Measurements from ENCODE around the gene AMFR.

AMFR gene

DNA sequence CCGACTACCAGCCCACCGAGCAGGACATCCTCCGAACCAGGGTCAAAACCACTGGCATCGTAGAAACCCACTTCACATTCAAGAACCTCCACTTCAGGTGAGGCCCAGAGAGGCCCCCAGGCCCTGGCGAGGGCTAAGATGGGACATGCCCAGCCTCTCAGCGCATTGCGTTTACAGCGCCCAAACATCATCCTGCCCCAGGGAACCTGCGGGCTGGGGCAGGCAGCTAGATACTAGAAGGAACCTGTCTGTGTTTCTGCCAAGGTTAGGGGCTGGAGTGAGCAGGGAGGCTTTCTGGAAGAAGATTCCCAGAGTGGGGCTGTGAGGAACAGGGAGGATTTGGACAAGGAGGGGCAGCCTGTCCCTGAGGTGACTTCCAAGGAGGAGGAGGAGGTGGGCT lies 90.6 kb downstream of the AMFR start:
- TF ChIP-seq GATA2 (IDR thresholded peaks at IDR 0.05; ENCODE audit: low read depth, low read length), result no peak
- no peak for TF ChIP-seq GATA3 (IDR thresholded peaks at IDR 0.05; ENCODE audit: low read depth, low read length)

DNA sequence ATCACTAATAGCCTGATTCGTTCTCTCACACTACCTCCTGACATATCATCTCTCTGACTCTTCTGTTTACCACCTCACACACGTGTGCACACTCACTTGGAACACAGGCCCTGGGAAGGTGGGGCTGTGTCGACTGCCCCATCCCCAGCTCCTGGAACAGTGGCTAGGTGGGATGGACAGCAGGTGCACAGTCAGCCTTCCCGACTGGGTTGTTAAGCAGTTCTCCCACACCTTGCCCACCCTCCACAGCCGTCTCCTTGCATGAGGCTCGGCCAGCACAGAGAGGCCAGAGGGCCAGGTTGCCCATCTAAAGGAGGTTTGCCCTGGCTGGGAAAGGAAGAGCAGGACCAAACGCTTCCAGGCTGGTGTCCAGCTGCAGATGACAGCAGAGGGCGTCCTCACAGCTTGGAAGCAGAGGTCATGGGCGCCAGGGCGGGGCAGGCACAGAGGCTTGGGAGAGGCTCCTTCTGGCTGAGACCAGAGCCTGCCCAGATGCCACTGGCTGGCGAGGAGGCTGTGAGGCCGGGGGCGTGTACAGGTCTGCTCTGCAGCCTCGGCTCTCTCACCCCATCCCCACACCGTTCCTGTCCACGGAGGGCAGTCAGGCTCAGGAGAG lies 92.8 kb downstream of the AMFR start:
- no peak for TF ChIP-seq GATA2 (IDR thresholded peaks at IDR 0.05; ENCODE audit: low read depth, low read length)

DNA sequence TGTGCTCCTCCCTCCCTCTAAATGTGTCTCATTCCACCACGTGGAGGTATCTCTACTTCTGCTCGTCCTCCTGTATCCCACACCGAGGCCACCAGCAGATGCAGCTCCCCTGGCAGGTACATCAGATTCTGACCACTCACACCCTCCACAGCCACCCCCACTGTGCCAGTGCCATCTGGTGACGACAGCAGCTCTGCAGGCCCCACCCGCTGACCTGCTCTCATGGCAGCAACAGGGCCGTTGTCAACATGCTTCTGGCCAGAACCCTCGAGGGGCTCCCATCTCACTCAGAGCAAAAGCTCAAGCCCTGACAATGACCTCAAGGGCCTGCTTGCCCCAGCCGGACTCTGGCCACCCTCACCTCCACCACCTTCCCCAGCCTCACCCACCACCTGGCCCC lies 93.4 kb downstream of the AMFR start:
- no peak for TF ChIP-seq GATA2 (IDR thresholded peaks at IDR 0.05; ENCODE audit: low read depth, low read length)

DNA sequence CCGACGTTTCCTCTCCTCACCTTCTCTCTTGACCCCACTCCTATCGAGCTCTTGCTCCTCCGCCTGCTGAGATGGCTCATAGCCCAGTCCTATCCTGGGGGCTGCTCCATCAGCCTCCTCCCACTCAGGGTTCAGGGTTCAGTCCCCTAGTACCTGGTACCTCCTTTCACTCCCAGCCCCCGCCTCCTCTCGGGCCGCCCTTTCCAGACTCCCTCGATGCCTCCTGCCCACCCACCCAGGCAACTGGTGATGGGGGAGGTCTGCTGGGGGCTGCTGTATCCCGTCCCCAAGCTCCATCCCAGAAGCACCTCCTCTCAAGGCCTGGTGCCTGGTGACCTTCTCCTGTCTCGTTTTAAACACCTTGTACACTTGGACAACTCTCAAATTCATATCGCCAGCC lies 93.9 kb downstream of the AMFR start:
- TF ChIP-seq GATA2 (IDR thresholded peaks at IDR 0.05; ENCODE audit: low read depth, low read length) (no peak), GATA3 (IDR thresholded peaks at IDR 0.05; ENCODE audit: low read depth, low read length) (no peak)

DNA sequence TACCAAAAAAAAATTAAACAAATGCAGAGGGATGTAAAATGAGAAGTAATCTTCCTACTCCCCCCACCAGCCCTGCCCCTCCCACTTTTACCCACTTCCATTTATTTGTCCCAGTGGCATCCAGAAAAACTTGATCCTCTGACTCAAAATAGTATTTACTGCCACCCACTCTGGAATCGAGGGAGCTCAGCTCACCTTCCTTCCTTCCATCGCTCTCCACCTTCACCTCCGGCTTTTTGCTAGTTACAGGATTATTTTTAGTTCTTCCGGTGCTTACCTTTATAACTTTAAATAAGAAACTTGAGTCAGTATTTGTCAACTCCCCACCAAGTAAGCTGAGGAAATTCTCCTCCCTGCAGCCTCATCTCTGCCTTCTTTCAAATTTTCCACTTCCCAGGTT lies 94.9 kb downstream of the AMFR start:
- no peak for TF ChIP-seq GATA3 (IDR thresholded peaks at IDR 0.05; ENCODE audit: low read depth, low read length)
- TF ChIP-seq GATA2 (IDR thresholded peaks at IDR 0.05; ENCODE audit: low read depth, low read length), result no peak

DNA sequence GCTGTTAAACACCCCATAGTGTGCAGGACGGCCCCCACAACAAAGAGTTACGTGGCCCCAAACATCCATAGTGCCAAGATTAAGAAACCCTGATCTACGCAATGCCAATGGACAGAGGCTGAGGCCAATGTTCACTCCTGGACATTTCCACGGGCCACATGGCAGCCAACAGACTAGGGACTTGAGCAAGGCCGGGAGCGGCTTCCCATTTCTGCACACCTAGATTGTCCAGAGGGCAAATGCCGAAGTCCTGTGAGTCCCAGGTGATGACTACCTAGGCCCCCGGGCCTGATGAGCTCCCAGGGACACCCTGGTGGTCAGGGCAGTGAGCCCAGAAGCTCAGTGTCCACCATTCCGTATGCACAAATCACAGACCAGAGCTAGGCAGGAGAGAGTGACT lies 95.5 kb downstream of the AMFR start:
- TF ChIP-seq GATA3 (IDR thresholded peaks at IDR 0.05; ENCODE audit: low read depth, low read length), result no peak
- no peak for TF ChIP-seq GATA2 (IDR thresholded peaks at IDR 0.05; ENCODE audit: low read depth, low read length)

DNA sequence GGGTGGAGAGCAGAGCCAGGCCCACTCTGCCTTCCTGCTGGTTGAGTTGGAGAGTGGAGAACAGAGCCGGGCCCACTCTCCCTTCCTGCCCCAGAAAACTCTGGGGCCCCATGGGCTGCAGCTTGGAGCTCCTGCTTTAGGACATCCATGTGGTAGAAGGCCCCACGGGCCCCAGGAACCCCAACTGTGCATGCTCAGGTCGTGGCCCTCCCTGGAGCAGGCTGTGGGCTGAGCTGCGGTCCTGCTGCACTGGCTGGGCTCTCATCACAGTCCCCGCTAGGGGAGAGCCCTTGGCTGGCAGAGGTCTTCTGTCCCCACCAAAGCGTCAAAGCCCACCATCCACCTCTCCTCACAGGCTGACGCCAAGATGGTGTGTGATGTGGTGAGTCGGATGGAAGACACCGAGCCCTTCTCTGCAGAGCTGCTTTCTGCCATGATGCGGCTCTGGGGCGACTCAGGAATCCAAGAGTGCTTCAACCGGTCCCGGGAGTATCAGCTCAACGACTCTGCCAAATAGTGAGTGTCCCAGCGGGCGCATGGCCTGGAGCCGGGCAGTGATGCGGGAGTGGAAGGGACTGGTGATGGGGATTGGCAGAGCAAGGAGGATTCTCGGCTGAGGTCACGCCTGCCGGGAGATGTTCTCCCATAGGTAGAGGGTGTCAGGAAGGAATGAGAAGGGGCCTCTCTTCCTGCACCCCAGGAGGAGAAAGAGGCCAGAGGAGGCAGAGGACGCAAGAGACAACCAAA lies 96.9 kb downstream of the AMFR start:
- no peak for TF ChIP-seq GATA3 (IDR thresholded peaks at IDR 0.05; ENCODE audit: low read depth, low read length)
- TF ChIP-seq GATA2 (IDR thresholded peaks at IDR 0.05; ENCODE audit: low read depth, low read length), result no peak

DNA sequence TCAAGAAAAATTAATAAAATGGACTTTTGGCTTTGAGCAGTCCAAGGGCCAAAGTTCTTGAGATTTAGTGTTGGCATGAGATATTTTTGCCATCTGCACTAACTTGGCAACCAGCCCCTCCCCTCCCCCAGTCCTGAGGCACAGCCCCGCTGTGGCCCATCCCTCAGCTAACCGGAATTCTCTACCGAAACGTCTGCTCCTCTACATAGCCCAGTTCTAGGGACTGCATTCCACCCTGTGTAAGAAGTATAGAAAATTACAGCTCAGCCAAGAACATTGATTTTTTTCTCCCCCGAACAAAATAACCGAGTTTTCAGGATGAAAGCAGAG lies 97.5 kb downstream of the AMFR start:
- TF ChIP-seq GATA3 (IDR thresholded peaks at IDR 0.05; ENCODE audit: low read depth, low read length) (no peak), GATA2 (IDR thresholded peaks at IDR 0.05; ENCODE audit: low read depth, low read length) (no peak)

DNA sequence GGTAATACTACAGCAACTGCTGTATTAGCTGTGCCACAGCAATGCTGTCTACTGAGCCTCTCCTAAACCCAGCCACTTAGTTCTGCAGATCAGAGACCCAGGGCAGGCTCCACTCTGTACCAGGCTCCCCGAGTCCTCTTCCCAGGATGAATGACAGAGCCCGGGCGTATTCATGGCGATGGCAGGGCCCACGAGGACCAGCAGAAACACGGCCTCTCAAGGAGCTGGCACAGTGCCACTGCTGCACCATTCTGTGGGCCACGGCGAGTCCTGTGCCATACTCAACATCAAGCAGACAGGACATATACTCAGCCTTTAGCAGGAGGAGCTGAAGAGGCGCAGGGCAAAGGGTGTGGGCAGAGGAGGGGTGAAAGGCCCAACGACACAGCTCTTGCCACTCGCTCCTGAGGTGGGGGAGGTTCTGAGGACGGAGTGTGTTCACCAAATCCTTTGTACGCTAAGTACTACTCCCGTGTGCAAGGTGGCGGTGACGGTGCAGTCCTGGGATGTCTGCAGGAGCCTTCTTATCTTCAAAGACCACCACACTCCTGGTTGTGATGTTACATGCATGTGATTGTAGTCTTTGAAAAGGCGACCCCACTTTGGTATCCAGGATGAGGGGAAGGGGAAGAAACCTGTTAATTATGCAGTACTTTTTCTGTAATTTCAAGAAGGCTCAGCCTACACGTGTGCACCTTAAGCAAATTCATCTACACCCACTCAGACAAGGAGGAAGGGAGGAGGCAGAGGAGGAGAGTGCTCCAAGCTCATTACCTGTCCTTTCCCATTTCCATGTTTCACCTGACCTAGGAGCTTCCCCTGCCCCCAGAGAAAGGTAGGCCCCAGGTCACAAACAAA lies 98.0 kb downstream of the AMFR start:
- TF ChIP-seq GATA3 (IDR thresholded peaks at IDR 0.05; ENCODE audit: low read depth, low read length) (no peak), GATA2 (IDR thresholded peaks at IDR 0.05; ENCODE audit: low read depth, low read length) (no peak)

DNA sequence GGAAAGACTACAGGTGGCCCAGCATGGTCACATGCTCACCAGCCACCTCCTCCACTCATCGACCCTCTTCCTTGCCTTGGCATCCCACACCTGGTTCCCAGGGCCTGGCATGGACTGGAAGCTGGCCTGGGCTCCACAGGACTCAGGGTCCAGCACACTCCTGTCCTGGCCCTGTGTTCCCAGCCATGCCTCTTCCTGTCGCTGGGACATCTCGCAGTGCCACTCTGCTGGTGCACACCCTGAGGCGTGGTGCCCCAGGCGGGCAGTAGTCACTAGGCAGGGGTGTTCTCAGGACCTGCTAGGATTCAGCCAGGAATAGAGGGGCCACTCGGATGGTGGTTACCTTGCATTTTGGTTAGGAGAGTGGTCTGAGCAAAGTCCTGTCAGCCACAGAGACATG lies 99.4 kb downstream of the AMFR start:
- TF ChIP-seq GATA3 (IDR thresholded peaks at IDR 0.05; ENCODE audit: low read depth, low read length), result no peak
- TF ChIP-seq GATA2 (IDR thresholded peaks at IDR 0.05; ENCODE audit: low read depth, low read length), result no peak

DNA sequence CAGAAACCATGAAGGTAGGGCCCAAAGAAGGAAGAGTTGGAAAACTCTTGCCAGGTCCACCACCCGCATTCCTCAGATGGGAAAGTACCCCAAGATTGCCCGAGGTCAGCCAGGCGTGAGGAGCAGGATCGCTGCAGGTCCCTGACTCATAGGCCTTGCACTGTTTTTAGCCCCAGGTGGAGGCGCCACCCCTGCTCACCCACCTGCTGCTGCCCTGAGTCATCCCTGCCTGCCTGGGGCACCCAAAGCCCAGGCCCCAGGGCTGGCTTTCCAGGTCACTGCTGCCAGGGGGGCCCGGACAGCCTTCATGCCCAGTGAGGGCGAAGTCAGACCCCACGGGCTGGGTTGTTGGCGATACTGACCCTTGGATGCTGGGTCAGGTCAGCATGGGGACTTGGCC lies 100.9 kb downstream of the AMFR start:
- no peak for TF ChIP-seq GATA2 (IDR thresholded peaks at IDR 0.05; ENCODE audit: low read depth, low read length)
- no peak for TF ChIP-seq GATA3 (IDR thresholded peaks at IDR 0.05; ENCODE audit: low read depth, low read length)

DNA sequence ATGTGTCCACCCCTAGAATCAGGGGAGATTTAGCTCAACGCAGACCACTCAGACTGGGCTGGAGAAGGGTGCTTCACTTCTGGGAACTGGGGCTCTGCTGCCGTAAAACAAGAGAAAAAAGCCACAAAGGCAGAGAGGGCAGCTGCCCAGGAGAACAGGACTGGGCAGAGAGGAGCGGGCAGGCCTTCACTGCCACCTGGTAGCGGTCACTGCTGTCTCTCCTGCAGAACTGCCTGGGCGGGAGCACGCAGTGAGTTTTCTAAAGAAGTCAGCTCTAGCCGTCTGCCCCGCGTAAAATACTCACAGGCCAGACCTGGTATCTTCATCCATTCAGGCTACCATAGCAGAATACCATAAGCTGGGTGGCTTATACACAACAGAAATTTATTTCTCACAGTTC lies 103.8 kb downstream of the AMFR start:
- TF ChIP-seq GATA3 (IDR thresholded peaks at IDR 0.05; ENCODE audit: low read depth, low read length) (no peak), GATA2 (IDR thresholded peaks at IDR 0.05; ENCODE audit: low read depth, low read length) (no peak)

DNA sequence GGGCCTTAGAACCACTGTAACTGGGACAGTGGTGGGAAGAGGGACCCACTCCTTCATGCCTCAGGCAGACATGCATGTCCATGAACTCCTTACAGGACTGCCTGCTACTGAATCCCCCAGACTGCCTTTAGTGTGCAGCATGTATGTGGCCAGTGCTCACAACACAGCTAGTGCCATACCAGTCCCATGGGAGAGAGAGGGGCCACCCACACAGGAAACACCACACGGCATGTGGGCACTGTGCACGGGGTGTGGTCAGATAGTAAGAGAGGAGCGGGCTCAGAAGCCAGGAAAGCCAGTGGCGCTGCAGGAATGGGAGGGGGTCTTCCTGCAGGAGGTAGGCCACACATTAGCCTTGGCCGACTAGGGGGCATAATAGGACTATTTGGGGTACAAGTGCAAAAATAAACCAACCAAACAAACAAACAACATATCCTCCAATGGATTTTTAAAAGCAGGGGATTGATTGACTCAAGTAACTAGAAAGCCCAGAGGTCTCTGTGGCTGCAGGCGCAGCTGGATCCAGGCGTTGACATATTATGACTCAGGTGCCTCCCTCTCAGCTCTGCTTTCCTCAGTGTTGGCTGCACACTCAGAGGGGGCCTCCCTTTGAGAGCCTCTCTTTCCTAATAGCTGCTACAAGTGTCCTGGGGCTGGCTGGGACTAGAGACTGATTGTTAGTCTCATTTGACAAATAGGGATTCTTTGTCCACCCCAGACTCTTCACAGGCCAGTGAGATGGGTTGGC lies 104.4 kb downstream of the AMFR start:
- TF ChIP-seq GATA3 (IDR thresholded peaks at IDR 0.05; ENCODE audit: low read depth, low read length), result no peak
- TF ChIP-seq GATA2 (IDR thresholded peaks at IDR 0.05; ENCODE audit: low read depth, low read length), result no peak

DNA sequence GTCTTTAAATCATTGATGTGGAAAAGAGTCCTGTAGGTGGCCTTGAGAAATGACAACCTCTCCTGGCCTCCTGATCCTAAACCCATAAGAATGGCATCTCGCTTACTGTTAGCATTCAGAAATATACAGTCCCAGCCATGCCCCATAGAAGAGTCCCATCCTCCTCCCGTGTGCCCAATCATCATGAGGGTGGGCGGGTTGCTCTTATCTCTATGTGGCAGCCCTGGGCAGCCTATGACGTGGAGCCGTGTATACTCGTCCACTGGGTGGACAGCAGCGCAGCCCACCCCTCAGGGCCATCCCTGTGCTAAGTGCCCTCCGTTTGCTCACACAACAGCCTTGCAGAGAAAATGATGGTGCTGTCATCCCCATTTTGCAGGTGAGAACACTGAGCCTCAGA lies 105.3 kb downstream of the AMFR start:
- TF ChIP-seq GATA3 (IDR thresholded peaks at IDR 0.05; ENCODE audit: low read depth, low read length) (no peak), GATA2 (IDR thresholded peaks at IDR 0.05; ENCODE audit: low read depth, low read length) (no peak)
